Vagina (tissue), 2 donors: ENCODE results near the gene PPP1R2B.
"Not testable (repeated sequence)": the region's sequence is repeated elsewhere in the genome, so short reads cannot be mapped to it uniquely, and the experiment has no call there.

ENCODE experiments used
- CTCF ChIP-seq, 3 experiments: fragments of 450-650 bp in 2 of 3; fragments of 200-600 bp in 1 of 3; sonication (generic) in 1 of 3; IDR thresholded peaks; one replicate each; pipeline ENCODE4 v1.5.1; 2017 to 2019; ENCODE audit warnings: antibody characterized with exemption in 3 of 3, mild to moderate bottlenecking in 2 of 3, moderate library complexity in 2 of 3
- POLR2A ChIP-seq, 2 donors: fragments of 450-650 bp; IDR thresholded peaks; one replicate each; pipeline ENCODE4 v1.6.1; 2017; ENCODE audit warnings: antibody characterized with exemption in 2 of 2, mild to moderate bottlenecking in 2 of 2, moderate library complexity in 2 of 2

- TF ChIP-seq CTCF, POLR2A (IDR thresholded peaks at IDR 0.05): not testable (repeated sequence)
These were observed 1.6 kb upstream of the PPP1R2B start for GRCh38 chr5:156848447-156848846.
